IgD-negative memory B cell (primary cell): ENCODE measurements around the gene EBNA1BP2. TPM values are rescaled to one million over a fixed set of nuclear protein-coding genes. Genes with fewer than 3 reads are reported as not detected.
A peak's percentile ranks its signal among the peaks of the same experiment; 100 is the strongest.
"Not testable (repeated sequence)": the region's sequence is repeated elsewhere in the genome, so short reads cannot be mapped to it uniquely, and the experiment has no call there.

Experiments used
- H3K27ac Mint-ChIP-seq, 3 donors: one replicate each; pipeline ENCODE4 v1.8.0; 2020 to 2022; ENCODE audit warnings: mild to moderate bottlenecking in 3 of 3, mixed read lengths in 3 of 3, moderate library complexity in 1 of 3
- H3K27me3 Mint-ChIP-seq: one replicate; pipeline ENCODE4 v1.8.0; 2021; ENCODE audit warnings: mixed read lengths
- H3K36me3 Mint-ChIP-seq: one replicate; pipeline ENCODE4 v1.8.0; 2020; ENCODE audit warnings: mild to moderate bottlenecking, mixed read lengths
- H3K4me1 Mint-ChIP-seq, 3 donors: one replicate each; pipeline ENCODE4 v1.8.0; 2020 to 2022; ENCODE audit warnings: mixed read lengths in 3 of 3, mild to moderate bottlenecking in 1 of 3
- H3K4me3 Mint-ChIP-seq, 4 donors: one replicate each; pipeline ENCODE4 v1.8.0; 2020 to 2022; ENCODE audit warnings: mild to moderate bottlenecking in 4 of 4, mixed read lengths in 4 of 4, moderate library complexity in 3 of 4
- H3K9me3 Mint-ChIP-seq, 3 donors: one replicate each; pipeline ENCODE4 v1.8.0; 2020 to 2021; ENCODE audit warnings: mixed read lengths in 3 of 3, mild to moderate bottlenecking in 1 of 3
- polyA plus RNA-seq: library from polyadenylated mRNA; unstranded; fragments of 300-500 nt; fragmentation: Illumina TruSeq; gene quantifications from one replicate; pipeline ENCODE4 v1.2.3, GENCODE V29; 2021

EBNA1BP2 gene
- polyA plus RNA-seq, 1 donor from 2014 or later, result 52.5 TPM

DNA sequence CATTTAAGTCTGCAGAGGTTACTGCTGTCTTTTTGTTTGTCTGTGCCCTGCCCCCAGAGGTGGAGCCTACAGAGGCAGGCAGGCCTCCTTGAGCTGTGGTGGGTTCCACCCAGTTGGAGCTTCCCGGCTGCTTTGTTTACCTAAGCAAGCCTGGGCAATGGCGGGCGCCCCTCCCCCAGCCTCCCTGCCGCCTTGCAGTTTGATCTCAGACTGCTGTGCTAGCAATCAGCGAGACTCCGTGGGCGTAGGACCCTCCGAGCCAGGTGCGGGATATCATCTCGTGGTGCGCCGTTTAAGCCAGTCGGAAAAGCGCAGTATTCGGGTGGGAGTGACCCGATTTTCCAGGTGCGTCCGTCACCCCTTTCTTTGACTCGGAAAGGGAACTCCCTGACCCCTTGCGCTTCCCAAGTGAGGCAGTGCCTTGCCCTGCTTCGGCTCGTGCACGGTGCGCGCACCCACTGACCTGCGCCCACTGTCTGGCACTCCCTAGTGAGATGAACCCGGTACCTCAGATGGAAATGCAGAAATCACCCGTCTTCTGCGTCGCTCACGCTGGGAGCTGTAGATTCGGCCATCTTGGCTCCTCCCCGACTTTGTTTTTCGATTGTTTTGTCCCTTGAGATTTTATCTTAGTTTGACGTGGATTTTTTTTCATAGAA, 52.0 kb downstream of the EBNA1BP2 start:
- H3K4me3 Mint-ChIP-seq, result peak overlapping the region in 1 of 4 donors; percentile 20

More for the DNA sequence above, 52.0 kb downstream of the EBNA1BP2 start:
- Mint-ChIP-seq H3K27ac (peak overlapping the region in 1 of 3 donors; percentile 18), H3K27me3 (peaks cover 11% of the 10 kb centered on the region)
- not testable (repeated sequence) for H3K4me1 Mint-ChIP-seq, H3K36me3 Mint-ChIP-seq, H3K9me3 Mint-ChIP-seq

Other genes starting within 250 kb of the EBNA1BP2 start
- gene SLC2A1, start 213.4 kb downstream of the EBNA1BP2 start, polyA plus RNA-seq, result 90.6 TPM
- gene CFAP57, start within 50 bp of the EBNA1BP2 start, polyA plus RNA-seq, result 0.14 TPM
- gene TMEM125, start 97.7 kb upstream of the EBNA1BP2 start, polyA plus RNA-seq, result not detected
- not detected for gene C1orf210, start 113.3 kb upstream of the EBNA1BP2 start, polyA plus RNA-seq
- gene TIE1, start 128.7 kb upstream of the EBNA1BP2 start, polyA plus RNA-seq, result not detected
- not detected for gene MPL, start 165.5 kb upstream of the EBNA1BP2 start, polyA plus RNA-seq
- 0.58 TPM for gene CDC20, start 186.7 kb upstream of the EBNA1BP2 start, polyA plus RNA-seq
- gene ELOVL1, start 195.7 kb upstream of the EBNA1BP2 start, polyA plus RNA-seq, result 69.6 TPM
- 45.4 TPM for gene MED8, start 217.5 kb upstream of the EBNA1BP2 start, polyA plus RNA-seq
- 8.0 TPM for gene SZT2, start 217.6 kb upstream of the EBNA1BP2 start, polyA plus RNA-seq